Subcutaneous abdominal adipose tissue (tissue), 5 donors: ENCODE measurements around the gene ASB2.

ENCODE experiments used
- H3K27ac ChIP-seq: one replicate; pipeline ENCODE4 v1.7.0; 2013; ENCODE audit warnings: low read depth, mild to moderate bottlenecking, inconsistent platforms, low read length, moderate library complexity
- H3K27me3 ChIP-seq, 5 donors: one replicate each; pipeline ENCODE4 v1.7.0; 2013; ENCODE audit warnings: low read length in 5 of 5, inconsistent platforms in 1 of 5; ENCODE audit not compliant: control insufficient read depth in 5 of 5, insufficient read depth in 4 of 5
- H3K36me3 ChIP-seq, 5 donors: one replicate each; pipeline ENCODE4 v1.7.0; 2013; ENCODE audit warnings: low read length in 5 of 5; ENCODE audit not compliant: control insufficient read depth in 5 of 5, insufficient read depth in 5 of 5
- H3K4me1 ChIP-seq, 5 donors: one replicate each; pipeline ENCODE4 v1.7.0; 2013; ENCODE audit warnings: low read length in 5 of 5, mild to moderate bottlenecking in 3 of 5, moderate library complexity in 1 of 5; ENCODE audit not compliant: control insufficient read depth in 5 of 5, insufficient read depth in 5 of 5
- H3K4me3 ChIP-seq, 5 donors: one replicate each; pipeline ENCODE4 v1.7.0; 2013; ENCODE audit warnings: low read length in 5 of 5, low read depth in 1 of 5
- H3K9ac ChIP-seq, 5 donors: one replicate each; pipeline ENCODE4 v1.7.0; 2013; ENCODE audit warnings: low read length in 5 of 5, mild to moderate bottlenecking in 4 of 5, moderate library complexity in 3 of 5
- H3K9me3 ChIP-seq, 5 donors: one replicate each; pipeline ENCODE4 v1.7.0; 2013; ENCODE audit warnings: low read length in 5 of 5; ENCODE audit not compliant: control insufficient read depth in 5 of 5
- donor health status: healthy.
- donor health status: healthy.
- donor health status: healthy.
- donor health status: healthy.
- donor health status: healthy.

ASB2 gene

GRCh38 chr14:93943052-93943451 is 33.3 kb downstream of the ASB2 start:
- H3K27me3 ChIP-seq, result peaks cover 8 to 12% (median 12%) of the 10 kb centered on the region in 5 donors
- H3K27ac ChIP-seq, result no peak overlapping the region
- peaks cover 0 to 38% (median 24%) of the 10 kb centered on the region in 5 donors for H3K4me1 ChIP-seq
- H3K36me3 ChIP-seq, result no peaks in the 10 kb centered on the region
- H3K9me3 ChIP-seq, result no peaks in the 10 kb centered on the region
- no peak overlapping the region for H3K9ac ChIP-seq
- no peak overlapping the region for H3K4me3 ChIP-seq

GRCh38 chr14:93941293-93941910 is 35.0 kb downstream of the ASB2 start:
- H3K27me3 ChIP-seq, result peaks cover 13 to 26% (median 21%) of the 10 kb centered on the region in 5 donors
- no peak overlapping the region for H3K27ac ChIP-seq
- peaks cover 0 to 28% (median 17%) of the 10 kb centered on the region in 5 donors for H3K4me1 ChIP-seq
- H3K36me3 ChIP-seq, result no peaks in the 10 kb centered on the region
- no peak overlapping the region for H3K4me3 ChIP-seq
- no peaks in the 10 kb centered on the region for H3K9me3 ChIP-seq
- H3K9ac ChIP-seq, result no peak overlapping the region

GRCh38 chr14:93940437-93940836 is 35.9 kb downstream of the ASB2 start:
- H3K27me3 ChIP-seq, result peaks cover 13 to 28% (median 22%) of the 10 kb centered on the region in 5 donors
- H3K9me3 ChIP-seq, result no peaks in the 10 kb centered on the region
- H3K9ac ChIP-seq, result no peak overlapping the region
- no peak overlapping the region for H3K27ac ChIP-seq
- no peak overlapping the region for H3K4me3 ChIP-seq
- no peaks in the 10 kb centered on the region for H3K36me3 ChIP-seq
- peaks cover 0 to 18% (median 7%) of the 10 kb centered on the region in 5 donors for H3K4me1 ChIP-seq

GRCh38 chr14:93939304-93940229 is 36.8 kb downstream of the ASB2 start:
- Histone ChIP-seq H3K27ac (no peak overlapping the region), H3K9me3 (no peaks in the 10 kb centered on the region), H3K9ac (no peak overlapping the region), H3K4me3 (peak overlapping the region in 4 of 5 donors; percentile 27 to 55 (median 38)), H3K4me1 (peaks cover 0 to 14% (median 5%) of the 10 kb centered on the region in 5 donors), H3K36me3 (no peaks in the 10 kb centered on the region), H3K27me3 (peaks cover 18 to 31% (median 27%) of the 10 kb centered on the region in 5 donors)

- H3K36me3 ChIP-seq, result no peaks in the 10 kb centered on the region
- peaks cover 0 to 14% (median 5%) of the 10 kb centered on the region in 5 donors for H3K4me1 ChIP-seq
- peaks cover 22 to 33% (median 31%) of the 10 kb centered on the region in 5 donors for H3K27me3 ChIP-seq
- H3K27ac ChIP-seq, result no peak overlapping the region
- no peaks in the 10 kb centered on the region for H3K9me3 ChIP-seq
- no peak overlapping the region for H3K9ac ChIP-seq
- peak overlapping the region in 4 of 5 donors; percentile 27 to 55 (median 38) for H3K4me3 ChIP-seq
Observed at GRCh38 chr14:93938751-93939303, 37.5 kb downstream of the ASB2 start.

GRCh38 chr14:93937519-93937918 is 38.9 kb downstream of the ASB2 start:
- Histone ChIP-seq H3K27me3 (peaks cover 22 to 33% (median 31%) of the 10 kb centered on the region in 5 donors), H3K9me3 (no peaks in the 10 kb centered on the region), H3K27ac (no peak overlapping the region), H3K9ac (no peak overlapping the region), H3K4me1 (peaks cover 0 to 14% (median 5%) of the 10 kb centered on the region in 5 donors), H3K4me3 (no peak overlapping the region), H3K36me3 (no peaks in the 10 kb centered on the region)

GRCh38 chr14:93936926-93937325 is 39.4 kb downstream of the ASB2 start:
- Histone ChIP-seq H3K36me3 (no peaks in the 10 kb centered on the region), H3K4me3 (no peak overlapping the region), H3K27me3 (peaks cover 22 to 33% (median 31%) of the 10 kb centered on the region in 5 donors), H3K9ac (no peak overlapping the region), H3K9me3 (no peaks in the 10 kb centered on the region), H3K27ac (no peak overlapping the region), H3K4me1 (peaks cover 0 to 14% (median 5%) of the 10 kb centered on the region in 5 donors)

- no peaks in the 10 kb centered on the region for H3K36me3 ChIP-seq
- H3K4me1 ChIP-seq, result peaks cover 0 to 14% (median 5%) of the 10 kb centered on the region in 5 donors
- H3K4me3 ChIP-seq, result no peak overlapping the region
- H3K9ac ChIP-seq, result no peak overlapping the region
- H3K27ac ChIP-seq, result no peak overlapping the region
- H3K9me3 ChIP-seq, result no peaks in the 10 kb centered on the region
- H3K27me3 ChIP-seq, result peaks cover 22 to 36% (median 31%) of the 10 kb centered on the region in 5 donors
Observed at GRCh38 chr14:93936245-93936644, 40.1 kb downstream of the ASB2 start.

- Histone ChIP-seq H3K27ac (no peak overlapping the region), H3K27me3 (peaks cover 22 to 36% (median 31%) of the 10 kb centered on the region in 5 donors), H3K4me3 (no peak overlapping the region), H3K9me3 (no peaks in the 10 kb centered on the region), H3K36me3 (no peaks in the 10 kb centered on the region), H3K9ac (no peak overlapping the region), H3K4me1 (peaks cover 0 to 14% (median 5%) of the 10 kb centered on the region in 5 donors)
Observed at GRCh38 chr14:93935213-93935612, 41.2 kb downstream of the ASB2 start.
